Keratinocyte (primary cell): ENCODE measurements around the gene SERPINA10. TPM values are rescaled to one million over a fixed set of nuclear protein-coding genes. Genes with fewer than 3 reads are reported as not detected.

Experiments used
- DNase-seq: peaks from one replicate; pipeline ENCODE4 v3.0.0-alpha.2; 2011; ENCODE audit warnings: low read depth, missing footprints, low spot score
- FAIRE-seq: peaks from 2 replicates; lab custom pipeline; 2011; peaks lifted over from hg19 to GRCh38; lab: Jason Lieb, UNC
- H2AFZ ChIP-seq: 2 replicates; pipeline ENCODE4 v1.6.0; 2012; ENCODE audit warnings: low read length, control low read depth, inconsistent platforms; ENCODE audit not compliant: control insufficient read depth
- H3K27ac ChIP-seq: 2 replicates; pipeline ENCODE4 v1.5.1; 2011; ENCODE audit warnings: low read length; ENCODE audit not compliant: control insufficient read depth, insufficient read depth
- H3K27me3 ChIP-seq: 3 replicates; pipeline ENCODE4 v1.6.0; 2011; ENCODE audit warnings: low read length; ENCODE audit not compliant: control insufficient read depth, insufficient read depth; ENCODE audit errors: extremely low read depth
- H3K36me3 ChIP-seq, 2 experiments: 2 replicates in 1 of 2; 3 replicates in 1 of 2; pipeline ENCODE4 v1.5.1; 2011; ENCODE audit warnings: low read length in 2 of 2, mild to moderate bottlenecking in 1 of 2; ENCODE audit not compliant: control insufficient read depth in 2 of 2, insufficient read depth in 2 of 2; ENCODE audit errors: extremely low read depth in 1 of 2
- H3K4me1 ChIP-seq: 3 replicates; pipeline ENCODE4 v1.5.1; 2011; ENCODE audit warnings: low read length; ENCODE audit not compliant: control insufficient read depth, insufficient read depth; ENCODE audit errors: extremely low read depth
- H3K4me2 ChIP-seq: 3 replicates; pipeline ENCODE4 v1.6.0; 2011; ENCODE audit warnings: low read depth, low read length; ENCODE audit not compliant: control insufficient read depth, insufficient read depth; ENCODE audit errors: extremely low read depth
- H3K4me3 ChIP-seq, 3 experiments: fragments of 200-600 bp in 1 of 3; sonication (generic) in 1 of 3; 2 replicates in 2 of 3; 3 replicates in 1 of 3; pipeline ENCODE4 v1.5.1; 2011 to 2016; ENCODE audit warnings: low read length in 3 of 3, mild to moderate bottlenecking in 3 of 3, control low read depth in 2 of 3, inconsistent platforms in 1 of 3, low read depth in 1 of 3, mixed read lengths in 1 of 3, mixed run types in 1 of 3, moderate library complexity in 1 of 3; ENCODE audit not compliant: control insufficient read depth in 2 of 3, insufficient read depth in 2 of 3; ENCODE audit errors: extremely low read depth in 1 of 3
- H3K79me2 ChIP-seq: 2 replicates; pipeline ENCODE4 v1.6.0; 2012; ENCODE audit warnings: low read length; ENCODE audit not compliant: control insufficient read depth, insufficient read depth
- H3K9ac ChIP-seq: 3 replicates; pipeline ENCODE4 v1.6.0; 2011; ENCODE audit warnings: low read length; ENCODE audit not compliant: control insufficient read depth, insufficient read depth; ENCODE audit errors: extremely low read depth
- H3K9me1 ChIP-seq: 3 replicates; pipeline ENCODE4 v1.6.0; 2011; ENCODE audit warnings: low read length; ENCODE audit not compliant: control insufficient read depth, insufficient read depth; ENCODE audit errors: extremely low read depth
- H3K9me3 ChIP-seq: 2 replicates; pipeline ENCODE4 v1.5.1; 2012; ENCODE audit warnings: low read depth, low read length; ENCODE audit not compliant: control insufficient read depth
- H4K20me1 ChIP-seq: 3 replicates; pipeline ENCODE4 v1.6.0; 2011; ENCODE audit warnings: low read length; ENCODE audit not compliant: control insufficient read depth, insufficient read depth; ENCODE audit errors: extremely low read depth
- CTCF ChIP-seq, 3 experiments: IDR thresholded peaks in 1 of 3; conservative IDR thresholded peaks in 1 of 3; optimal IDR thresholded peaks in 1 of 3; 2 replicates in 2 of 3; 3 replicates in 1 of 3; pipeline versions ENCODE3 to v1.5.1; 2011; ENCODE audit warnings: low read length in 3 of 3, mild to moderate bottlenecking in 3 of 3, moderate library complexity in 2 of 3, control low read depth in 1 of 3, inconsistent platforms in 1 of 3; ENCODE audit not compliant: insufficient read depth in 2 of 3; ENCODE audit errors: extremely low read depth in 1 of 3
- EZH2 ChIP-seq: IDR thresholded peaks from one replicate; pipeline ENCODE4 v1.6.1; 2012; ENCODE audit warnings: inconsistent platforms, mild to moderate bottlenecking, low read length, moderate library complexity
- dilution Hi-C: fragments of 300-500 bp; cut with MboI; formaldehyde crosslinking; loops from one replicate; pipeline ENCODE4 v1.7.0; 2020; ENCODE audit warnings: low sequenced_read_pairs; ENCODE audit not compliant: extremely low pct_ligation_motif_present
- polyA plus RNA-seq, 5 experiments: library from polyadenylated mRNA; depleted of rRNA in 3 of 5; stranded (reverse) in 3 of 5; stranded (forward) in 1 of 5; unstranded in 1 of 5; fragments of >200 nt; gene quantifications; 1 replicate in 1 of 5; 2 replicates in 3 of 5; 3 replicates in 1 of 5; pipeline versions ENCODE4 v1.2.1 to v1.2.3, GENCODE V29; 2011 to 2012; ENCODE audit warnings: missing spikeins in 2 of 5, low read depth in 1 of 5, low replicate concordance in 1 of 5

The SERPINA10 gene
- polyA plus RNA-seq, 1 donor (not counting 4 experiments of a cell fraction or from before 2014, with no cell fraction given): not detected

- Histone ChIP-seq H3K9me1 (no peaks in the 10 kb centered on the region), H4K20me1 (no peaks in the 10 kb centered on the region), H2AFZ (no peak overlapping the region), H3K79me2 (no peaks in the 10 kb centered on the region), H3K4me3 (no peak overlapping the region), H3K27ac (no peak overlapping the region), H3K4me2 (no peak overlapping the region), H3K9me3 (no peaks in the 10 kb centered on the region), H3K27me3 (no peaks in the 10 kb centered on the region), H3K4me1 (no peaks in the 10 kb centered on the region), H3K36me3 (no peaks in the 10 kb centered on the region), H3K9ac (no peak overlapping the region)
- no peak for TF ChIP-seq EZH2
- no peak for TF ChIP-seq CTCF (optimal IDR thresholded peaks at IDR 0.05 in 1 of 3, IDR thresholded peaks at IDR 0.05 in 1 of 3, conservative IDR thresholded peaks at IDR 0.05 in 1 of 3; ENCODE audit: extremely low read depth in 1 of 3, insufficient read depth in 2 of 3, low read length in 3 of 3)
- DNase-seq (no peak), FAIRE-seq (no peak)
- dilution Hi-C loops: no loop called here
Measured at GRCh38 chr14:94288610-94289465, 4.2 kb downstream of the SERPINA10 start.

DNA sequence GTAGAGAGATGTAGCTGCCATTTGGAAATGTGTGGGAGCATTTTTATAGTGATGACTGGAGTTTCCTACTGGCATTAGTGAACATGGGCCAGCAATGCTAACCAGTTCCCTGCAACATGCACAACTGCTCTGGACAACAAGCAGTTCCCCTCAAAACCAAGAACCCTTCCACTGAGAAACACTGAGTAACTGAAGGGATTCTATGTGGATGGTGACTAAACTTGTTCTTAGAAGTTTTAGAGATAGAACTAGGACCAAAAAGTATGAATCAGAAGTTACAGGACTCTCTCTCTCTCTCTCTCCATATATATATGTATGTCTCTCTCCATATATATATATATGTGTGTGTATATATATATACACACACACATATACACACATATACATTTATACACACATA, 7.9 kb downstream of the SERPINA10 start:
- H3K36me3 ChIP-seq: no peaks in the 10 kb centered on the region
- no peak overlapping the region for H3K9ac ChIP-seq
- dilution Hi-C loops: no loop called here
- no peak for TF ChIP-seq CTCF (optimal IDR thresholded peaks at IDR 0.05 in 1 of 3, IDR thresholded peaks at IDR 0.05 in 1 of 3, conservative IDR thresholded peaks at IDR 0.05 in 1 of 3; ENCODE audit: extremely low read depth in 1 of 3, insufficient read depth in 2 of 3, low read length in 3 of 3)
- no peak for TF ChIP-seq EZH2
- no peaks in the 10 kb centered on the region for H3K9me1 ChIP-seq
- H3K79me2 ChIP-seq: no peaks in the 10 kb centered on the region
- no peak overlapping the region for H3K4me3 ChIP-seq
- DNase-seq (no peak), FAIRE-seq (no peak)
- no peaks in the 10 kb centered on the region for H3K27me3 ChIP-seq
- H3K4me1 ChIP-seq: no peaks in the 10 kb centered on the region
- H3K27ac ChIP-seq: no peak overlapping the region
- no peaks in the 10 kb centered on the region for H4K20me1 ChIP-seq
- no peaks in the 10 kb centered on the region for H3K9me3 ChIP-seq
- H2AFZ ChIP-seq: no peak overlapping the region
- no peak overlapping the region for H3K4me2 ChIP-seq
